CD14-positive monocyte (primary cell): ENCODE data around the gene PIK3R1. TPM values are rescaled to one million over a fixed set of nuclear protein-coding genes. Genes with fewer than 3 reads are reported as not detected.

Experiments used
- DNase-seq, 3 donors: peaks; one replicate each; pipeline ENCODE4 v3.0.0-alpha.2; 2011 to 2022
- H2AFZ ChIP-seq: 2 replicates; pipeline ENCODE4 v1.6.0; 2012; ENCODE audit warnings: mild to moderate bottlenecking, low read depth, low read length, inconsistent platforms; ENCODE audit not compliant: insufficient read depth, poor library complexity, severe bottlenecking
- H3K27ac ChIP-seq, 2 donors: 1 replicate in 1 of 2; 2 replicates in 1 of 2; pipeline ENCODE4 v1.5.1; 2012 to 2013; ENCODE audit warnings: low read length in 2 of 2, control low read depth in 1 of 2, inconsistent platforms in 1 of 2, low read depth in 1 of 2, mild to moderate bottlenecking in 1 of 2
- H3K27me3 ChIP-seq, 2 donors: one replicate each; pipeline versions ENCODE4 v1.6.0 to v1.6.1; 2011 to 2013; ENCODE audit warnings: low read length in 2 of 2; ENCODE audit not compliant: control insufficient read depth in 2 of 2, insufficient read depth in 2 of 2
- H3K36me3 ChIP-seq, 2 donors: replicated peaks in 1 of 2; 1 replicate in 1 of 2; 2 replicates in 1 of 2; pipeline versions ENCODE4 v1.5.1 to v1.6.1; 2012 to 2013; ENCODE audit warnings: low read length in 2 of 2, control low read depth in 1 of 2, inconsistent platforms in 1 of 2, mild to moderate bottlenecking in 1 of 2; ENCODE audit not compliant: insufficient read depth in 2 of 2, control insufficient read depth in 1 of 2
- H3K4me1 ChIP-seq, 2 donors: 1 replicate in 1 of 2; 2 replicates in 1 of 2; pipeline versions ENCODE4 v1.5.1 to v1.6.1; 2012 to 2013; ENCODE audit warnings: low read length in 2 of 2, control low read depth in 1 of 2, inconsistent platforms in 1 of 2, mild to moderate bottlenecking in 1 of 2, moderate library complexity in 1 of 2; ENCODE audit not compliant: insufficient read depth in 2 of 2, control insufficient read depth in 1 of 2
- H3K4me2 ChIP-seq: replicated peaks from 2 replicates; pipeline ENCODE3; 2012; ENCODE audit warnings: low read length, moderate library complexity, mild to moderate bottlenecking; ENCODE audit not compliant: poor library complexity, severe bottlenecking; ENCODE audit errors: extremely low read depth
- H3K4me3 ChIP-seq, 3 experiments: fragments of 200-600 bp in 1 of 3; sonication (generic) in 1 of 3; replicated peaks in 1 of 3; 1 replicate in 2 of 3; 2 replicates in 1 of 3; pipeline ENCODE4 v1.5.1; 2011 to 2013; ENCODE audit warnings: low read length in 3 of 3, mild to moderate bottlenecking in 3 of 3, control low read depth in 2 of 3, low read depth in 2 of 3, inconsistent platforms in 1 of 3, moderate library complexity in 1 of 3
- H3K79me2 ChIP-seq: 2 replicates; pipeline ENCODE4 v1.6.0; 2012; ENCODE audit warnings: mild to moderate bottlenecking, control low read depth, inconsistent platforms, low read length, moderate library complexity; ENCODE audit not compliant: insufficient read depth
- H3K9ac ChIP-seq: 2 replicates; pipeline ENCODE4 v1.6.0; 2017; ENCODE audit warnings: low read length, mild to moderate bottlenecking; ENCODE audit not compliant: insufficient read depth, poor library complexity, severe bottlenecking
- H3K9me3 ChIP-seq, 2 donors: replicated peaks in 1 of 2; 1 replicate in 1 of 2; 2 replicates in 1 of 2; pipeline versions ENCODE4 v1.5.1 to v1.6.1; 2012 to 2013; ENCODE audit warnings: low read length in 2 of 2, control low read depth in 1 of 2; ENCODE audit not compliant: control insufficient read depth in 1 of 2, insufficient read depth in 1 of 2
- H4K20me1 ChIP-seq: 2 replicates; pipeline ENCODE4 v1.6.0; 2012; ENCODE audit warnings: mild to moderate bottlenecking, low read length, control low read depth, moderate library complexity; ENCODE audit not compliant: insufficient read depth
- H3K27ac Mint-ChIP-seq, 7 donors: one replicate each; pipeline ENCODE4 v1.8.0; 2020; ENCODE audit warnings: mild to moderate bottlenecking in 7 of 7, mixed read lengths in 7 of 7, moderate library complexity in 6 of 7, inconsistent platforms in 2 of 7
- H3K27me3 Mint-ChIP-seq, 3 donors: one replicate each; pipeline ENCODE4 v1.8.0; 2021 to 2022; ENCODE audit warnings: low read depth in 3 of 3, mild to moderate bottlenecking in 3 of 3, mixed read lengths in 3 of 3, moderate library complexity in 3 of 3, inconsistent platforms in 1 of 3
- H3K36me3 Mint-ChIP-seq, 2 donors: one replicate each; pipeline ENCODE4 v1.8.0; 2020; ENCODE audit warnings: mixed read lengths in 2 of 2, inconsistent platforms in 1 of 2, mild to moderate bottlenecking in 1 of 2
- H3K4me1 Mint-ChIP-seq: one replicate; pipeline ENCODE4 v1.8.0; 2020; ENCODE audit warnings: mild to moderate bottlenecking, mixed read lengths
- H3K4me3 Mint-ChIP-seq, 2 donors: one replicate each; pipeline ENCODE4 v1.8.0; 2020; ENCODE audit warnings: mild to moderate bottlenecking in 2 of 2, mixed read lengths in 2 of 2, moderate library complexity in 1 of 2
- H3K9me3 Mint-ChIP-seq, 7 donors: one replicate each; pipeline ENCODE4 v1.8.0; 2020 to 2022; ENCODE audit warnings: mixed read lengths in 7 of 7, mild to moderate bottlenecking in 6 of 7, moderate library complexity in 6 of 7, inconsistent platforms in 2 of 7
- whole genome bisulfite sequencing: methylation state at CpG from one replicate; pipeline ENCODE4 v1.1.5; 2013; ENCODE audit warnings: missing lambda C conversion rate; ENCODE audit not compliant: insufficient coverage; 5-methylcytosine and 5-hydroxymethylcytosine counted together
- intact Hi-C, 2 donors: fragments of 100-400 bp; cut with micrococcal nuclease; formaldehyde crosslinking; loops; one replicate each; pipeline versions ENCODE4 v1.15.0 to v1.15.1; 2023
- polyA plus RNA-seq, 3 donors: library from polyadenylated mRNA; depleted of rRNA in 1 of 3; unstranded in 2 of 3; stranded (reverse) in 1 of 3; fragments of 300-500 nt in 2 of 3; fragments of >200 nt in 1 of 3; fragmentation: Illumina TruSeq in 2 of 3; gene quantifications; 1 replicate in 2 of 3; 2 replicates in 1 of 3; pipeline ENCODE4 v1.2.3, GENCODE V29; 2012 to 2021
- TF ChIP-seq, protein P1 (sequence below): fragments of 200-600 bp; IDR thresholded peaks from one replicate; pipeline ENCODE4 v1.8.0; 2022; ENCODE audit warnings: antibody characterized with exemption, mild to moderate bottlenecking

PIK3R1 gene
- polyA plus RNA-seq, 3 donors: 9.5 to 25.5 (median 10.5) TPM

DNA sequence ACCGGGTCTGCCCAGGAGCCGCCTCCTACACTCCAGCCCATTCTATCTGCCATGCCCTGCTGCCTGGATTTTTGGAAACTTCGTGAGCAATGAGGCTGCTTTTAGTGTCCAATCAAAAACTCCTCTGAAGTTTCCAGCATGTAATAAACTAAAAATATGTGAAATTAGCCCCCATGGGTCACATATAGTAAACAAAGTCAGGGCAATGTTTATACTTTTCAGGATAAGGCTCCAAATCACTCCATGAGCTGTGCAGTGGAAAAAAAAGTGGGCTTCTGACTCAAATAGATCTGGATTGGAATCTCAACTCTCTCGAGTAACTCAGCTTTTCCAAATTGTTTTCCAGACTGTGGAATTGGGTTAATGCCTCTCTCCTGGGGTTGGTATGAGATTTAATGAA, 68.2 kb downstream of the PIK3R1 start:
- Histone ChIP-seq H4K20me1 (peaks cover 8% of the 10 kb centered on the region), H3K79me2 (peaks cover 15% of the 10 kb centered on the region), H3K4me2 (no peak overlapping the region), H3K4me1 (peaks cover 16 to 22% of the 10 kb centered on the region in 2 donors), H3K27ac (no peak overlapping the region), H3K36me3 (peaks cover 52 to 67% of the 10 kb centered on the region in 2 donors), H3K27me3 (no peaks in the 10 kb centered on the region), H3K4me3 (no peak overlapping the region), H3K9me3 (no peaks in the 10 kb centered on the region), H3K9ac (no peak overlapping the region), H2AFZ (no peak overlapping the region)
- H3K27me3 Mint-ChIP-seq: no peaks in the 10 kb centered on the region
- H3K27ac Mint-ChIP-seq: peak overlapping the region in 2 of 7 donors; percentile 10 to 61
- peaks cover 58 to 61% of the 10 kb centered on the region in 2 donors for H3K36me3 Mint-ChIP-seq
- no peak for DNase-seq
- 93% methylated on average over 4 of the region's 4 CpGs for WGBS
- TF ChIP-seq, protein P1, sequence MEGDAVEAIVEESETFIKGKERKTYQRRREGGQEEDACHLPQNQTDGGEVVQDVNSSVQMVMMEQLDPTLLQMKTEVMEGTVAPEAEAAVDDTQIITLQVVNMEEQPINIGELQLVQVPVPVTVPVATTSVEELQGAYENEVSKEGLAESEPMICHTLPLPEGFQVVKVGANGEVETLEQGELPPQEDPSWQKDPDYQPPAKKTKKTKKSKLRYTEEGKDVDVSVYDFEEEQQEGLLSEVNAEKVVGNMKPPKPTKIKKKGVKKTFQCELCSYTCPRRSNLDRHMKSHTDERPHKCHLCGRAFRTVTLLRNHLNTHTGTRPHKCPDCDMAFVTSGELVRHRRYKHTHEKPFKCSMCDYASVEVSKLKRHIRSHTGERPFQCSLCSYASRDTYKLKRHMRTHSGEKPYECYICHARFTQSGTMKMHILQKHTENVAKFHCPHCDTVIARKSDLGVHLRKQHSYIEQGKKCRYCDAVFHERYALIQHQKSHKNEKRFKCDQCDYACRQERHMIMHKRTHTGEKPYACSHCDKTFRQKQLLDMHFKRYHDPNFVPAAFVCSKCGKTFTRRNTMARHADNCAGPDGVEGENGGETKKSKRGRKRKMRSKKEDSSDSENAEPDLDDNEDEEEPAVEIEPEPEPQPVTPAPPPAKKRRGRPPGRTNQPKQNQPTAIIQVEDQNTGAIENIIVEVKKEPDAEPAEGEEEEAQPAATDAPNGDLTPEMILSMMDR: no peak
- H3K4me1 Mint-ChIP-seq: peaks cover 28% of the 10 kb centered on the region
- intact Hi-C loops: loop anchor here in 1 of 2 donors (10.0 kb wide), 1 partner anchor 61 kb away; no protein-coding TSS in a partner anchor
- H3K4me3 Mint-ChIP-seq: no peak overlapping the region
- H3K9me3 Mint-ChIP-seq: no peaks in the 10 kb centered on the region

DNA sequence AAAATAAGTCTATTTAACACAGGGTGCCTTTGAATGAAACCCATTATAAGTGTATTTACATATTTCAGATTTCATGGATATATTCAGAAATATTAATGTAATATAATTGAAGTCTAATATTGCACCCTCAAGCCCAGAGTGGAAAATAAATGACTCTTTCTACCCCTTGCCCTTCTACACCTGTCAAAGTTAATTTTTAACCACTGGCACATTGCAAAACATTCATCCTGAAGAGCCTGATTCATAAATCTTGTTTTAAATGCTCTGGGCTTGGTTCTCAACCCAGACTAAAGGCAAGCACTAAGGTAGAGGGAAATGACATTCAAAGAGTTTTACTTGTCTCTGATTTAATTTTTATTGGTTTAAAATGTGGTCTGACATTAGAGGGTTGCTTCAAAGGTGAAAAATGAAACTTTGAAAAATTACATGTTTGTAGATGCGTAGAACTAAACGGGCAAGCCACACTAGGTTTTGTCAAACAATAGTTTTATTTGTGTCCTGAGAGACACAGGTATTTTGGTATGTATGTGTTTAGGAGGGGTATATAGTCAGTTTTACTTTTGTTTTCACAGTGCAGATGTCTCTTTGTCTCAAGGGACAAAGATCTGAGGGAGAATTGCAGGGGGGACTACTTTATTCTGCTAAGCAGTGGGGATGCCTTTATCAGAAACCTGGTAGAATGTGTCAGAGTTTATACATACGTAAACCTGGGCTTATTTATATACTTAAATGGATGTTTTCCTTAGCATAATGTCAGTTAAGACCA, 69.7 kb downstream of the PIK3R1 start:
- Histone ChIP-seq H3K9me3 (no peaks in the 10 kb centered on the region), H4K20me1 (peaks cover 3% of the 10 kb centered on the region), H3K36me3 (peaks cover 39 to 57% of the 10 kb centered on the region in 2 donors), H3K27ac (peak overlapping the region in 1 of 2 donors; percentile 69), H3K4me1 (peaks cover 18 to 24% of the 10 kb centered on the region in 2 donors), H2AFZ (no peak overlapping the region), H3K79me2 (peaks cover 27% of the 10 kb centered on the region), H3K4me2 (no peak overlapping the region), H3K27me3 (no peaks in the 10 kb centered on the region), H3K9ac (no peak overlapping the region), H3K4me3 (no peak overlapping the region)
- TF ChIP-seq, protein P1: no peak
- H3K4me1 Mint-ChIP-seq: peaks cover 30% of the 10 kb centered on the region
- H3K27me3 Mint-ChIP-seq: no peaks in the 10 kb centered on the region
- H3K27ac Mint-ChIP-seq: peak overlapping the region; percentile 5 to 87 (median 64)
- WGBS: 95% methylated on average over 2 of the region's 3 CpGs
- intact Hi-C loops: loop anchor here (5.0 to 10.0 kb wide), 2 partner anchors 60 to 677 kb away; no protein-coding TSS in a partner anchor
- H3K9me3 Mint-ChIP-seq: no peaks in the 10 kb centered on the region
- DNase-seq: no peak
- peaks cover 51 to 54% of the 10 kb centered on the region in 2 donors for H3K36me3 Mint-ChIP-seq
- no peak overlapping the region for H3K4me3 Mint-ChIP-seq
